ENCODE measurements around the gene SYNGR1. TPM values are rescaled to one million over a fixed set of nuclear protein-coding genes. Genes with fewer than 3 reads are reported as not detected.

SYNGR1 gene, protein sequence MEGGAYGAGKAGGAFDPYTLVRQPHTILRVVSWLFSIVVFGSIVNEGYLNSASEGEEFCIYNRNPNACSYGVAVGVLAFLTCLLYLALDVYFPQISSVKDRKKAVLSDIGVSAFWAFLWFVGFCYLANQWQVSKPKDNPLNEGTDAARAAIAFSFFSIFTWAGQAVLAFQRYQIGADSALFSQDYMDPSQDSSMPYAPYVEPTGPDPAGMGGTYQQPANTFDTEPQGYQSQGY
- total RNA-seq (10 to 100 TPM; 66.4 to 82.0 (median 70.5) TPM), polyA plus RNA-seq (101 TPM)
- long read RNA-seq, donor 1, full-length matches to known transcripts = 178 of 267 reads
- long read RNA-seq, donor 1, partial matches to known transcripts = 52 of 267 reads
- long read RNA-seq, donor 1, other reads (novel, unspliced or antisense) = 37 of 267 reads
- long read RNA-seq, donor 2, full-length matches to known transcripts = 95 of 145 reads
- long read RNA-seq, donor 2, partial matches to known transcripts = 22 of 145 reads
- long read RNA-seq, donor 2, other reads (novel, unspliced or antisense) = 28 of 145 reads
- long read RNA-seq, donor 3, full-length matches to known transcripts = 133 of 209 reads
- long read RNA-seq, donor 3, partial matches to known transcripts = 45 of 209 reads
- long read RNA-seq, donor 3, other reads (novel, unspliced or antisense) = 31 of 209 reads
- long read RNA-seq, donor 4, full-length matches to known transcripts = 91 of 141 reads
- long read RNA-seq, donor 4, partial matches to known transcripts = 16 of 141 reads
- long read RNA-seq, donor 4, other reads (novel, unspliced or antisense) = 34 of 141 reads

DNA sequence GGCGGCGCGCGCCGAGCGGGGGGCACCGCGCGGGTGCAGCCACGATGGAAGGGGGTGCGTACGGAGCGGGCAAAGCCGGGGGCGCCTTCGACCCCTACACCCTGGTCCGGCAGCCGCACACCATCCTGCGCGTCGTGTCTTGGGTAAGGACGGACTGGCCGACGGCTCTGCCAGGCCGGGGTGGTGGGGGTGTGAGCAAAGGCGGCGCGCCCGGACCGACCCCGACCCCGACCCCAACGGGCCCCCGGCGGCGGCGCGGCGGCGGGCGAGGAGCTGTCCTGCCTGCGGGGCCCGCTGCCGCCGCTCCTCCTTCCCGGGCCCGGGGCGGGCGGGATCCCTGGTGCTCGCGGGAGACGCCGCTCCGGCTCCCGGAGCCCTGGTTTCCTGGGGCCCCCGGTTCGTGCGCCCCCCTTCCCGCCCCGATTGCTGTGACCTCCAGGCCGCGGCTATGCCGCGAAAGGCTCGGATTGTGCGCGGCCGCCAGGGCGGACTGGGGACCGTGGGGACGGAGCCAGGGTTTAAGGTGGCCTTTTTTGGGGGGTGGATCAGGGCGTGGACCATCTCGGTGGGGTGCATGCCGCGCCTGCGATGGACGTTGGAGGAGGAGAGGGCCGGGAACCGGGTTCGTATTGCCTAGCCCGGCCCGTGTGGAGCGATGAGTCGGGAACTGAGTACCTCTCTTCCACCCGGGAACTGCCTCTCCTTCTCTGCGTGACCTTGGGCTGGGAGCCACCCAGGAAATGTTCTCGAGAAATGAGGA, at the start of gene SYNGR1:
Gene SYNGR1 (plus strand): TSS at position 25 of the 760 bp plus-strand sequence. CDS start 20 bp downstream, at position 45.
- intact Hi-C loops (cut with DNase I) = loop anchor here in 1 of 4 donors (10.0 kb wide), 1 partner anchor 175 kb away; the partner anchor contains the start of gene ATF4

DNA sequence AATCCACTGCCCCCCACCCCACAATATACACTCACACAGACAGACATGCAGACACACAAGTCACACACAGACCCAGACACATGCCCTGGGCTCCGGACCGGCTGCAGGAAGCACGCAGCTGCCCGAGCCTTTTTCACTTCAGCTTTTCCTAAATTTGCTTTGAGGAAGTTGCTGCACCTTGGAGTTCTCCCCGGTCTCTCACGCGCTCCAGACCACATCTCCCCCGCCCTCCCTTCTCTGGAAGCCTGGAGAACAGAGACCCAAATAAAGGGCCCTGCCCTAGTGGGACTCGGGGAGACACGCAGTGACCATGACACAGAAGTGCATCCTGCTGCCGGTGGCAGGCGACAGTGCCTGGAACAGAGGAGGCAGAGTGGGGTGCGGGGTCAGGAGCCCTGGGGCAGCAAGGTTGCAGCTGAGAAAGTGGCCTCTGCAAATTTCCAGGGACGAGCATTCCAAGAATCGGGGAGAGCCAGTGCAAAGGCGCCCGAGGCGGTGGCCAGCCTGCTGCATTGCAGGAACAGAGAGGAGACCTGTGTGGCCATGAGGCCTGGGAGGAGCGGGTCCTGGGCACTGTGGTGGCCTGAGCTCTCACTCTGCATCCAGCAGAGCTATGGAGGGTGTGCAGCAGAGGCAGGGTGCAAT, 49.5 kb upstream of the SYNGR1 start:
- ATAC-seq (peak; percentile 34 to 47), DNase-seq (peak in 2 of 3 donors; percentile 73 to 76)
- no peak overlapping the region for H3K4me3 ChIP-seq (ENCODE audit: low read length)
- intact Hi-C loops (cut with DNase I) = no loop called here
- peak overlapping the region; percentile 57 for H3K27ac ChIP-seq (ENCODE audit: low read length)
- 25% methylated on average over 19 of the region's 19 CpGs for WGBS
- peaks cover 2% of the 10 kb centered on the region for H3K4me1 ChIP-seq (ENCODE audit: control insufficient read depth, insufficient read depth, low read length)
- no peaks in the 10 kb centered on the region for H3K27me3 ChIP-seq (ENCODE audit: control insufficient read depth, insufficient read depth)
- no peaks in the 10 kb centered on the region for H3K9me3 ChIP-seq (ENCODE audit: control insufficient read depth, low read length)

More for the DNA sequence above, at the start of gene SYNGR1:
- H3K4me1 ChIP-seq (ENCODE audit: control insufficient read depth, insufficient read depth, low read length) = peaks cover 2% of the 10 kb centered on the region
- peak within 1 kb of the TSS; percentile 19 for H3K27ac ChIP-seq (ENCODE audit: low read length)
- no peaks in the 10 kb centered on the region for H3K27me3 ChIP-seq (ENCODE audit: control insufficient read depth, insufficient read depth)
- DNase-seq (peak in 2 of 3 donors; percentile 68 to 75), ATAC-seq (peak; percentile 42 to 43)
- H3K9me3 ChIP-seq (ENCODE audit: control insufficient read depth, low read length) = no peaks in the 10 kb centered on the region
- peak within 1 kb of the TSS; percentile 59 for H3K4me3 ChIP-seq (ENCODE audit: low read length)
- WGBS = under 1% methylated on average over 87 of the region's 87 CpGs

DNA sequence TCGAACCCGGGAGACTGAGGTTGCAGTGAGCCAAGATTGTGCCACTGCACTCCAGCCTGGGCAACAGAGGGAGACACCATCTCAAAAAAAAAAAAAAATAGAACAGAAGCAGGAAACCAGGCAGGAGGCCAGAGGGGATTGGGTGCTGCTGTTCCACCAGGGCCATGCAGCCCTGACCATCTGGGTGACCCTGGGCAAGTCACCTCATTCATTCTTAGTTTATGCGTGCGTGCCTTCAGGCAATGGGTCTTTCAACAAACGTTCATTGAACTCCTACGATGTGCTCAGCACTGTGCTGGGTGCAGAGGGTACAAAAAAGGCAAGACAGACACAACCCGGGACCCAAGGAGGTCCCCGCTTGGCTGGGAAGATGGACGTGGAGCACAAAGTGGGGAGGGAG, 48.7 kb upstream of the SYNGR1 start:
- Histone ChIP-seq H3K4me1 (ENCODE audit: control insufficient read depth, insufficient read depth, low read length) (peaks cover 2% of the 10 kb centered on the region), H3K27me3 (ENCODE audit: control insufficient read depth, insufficient read depth) (no peaks in the 10 kb centered on the region), H3K27ac (ENCODE audit: low read length) (no peak overlapping the region), H3K4me3 (ENCODE audit: low read length) (no peak overlapping the region), H3K9me3 (ENCODE audit: control insufficient read depth, low read length) (no peaks in the 10 kb centered on the region)
- peak in 1 of 3 donors; percentile 28 for DNase-seq
- intact Hi-C loops (cut with DNase I) = no loop called here
- WGBS = 86% methylated on average over 9 of the region's 9 CpGs
- ATAC-seq = no peak

DNA sequence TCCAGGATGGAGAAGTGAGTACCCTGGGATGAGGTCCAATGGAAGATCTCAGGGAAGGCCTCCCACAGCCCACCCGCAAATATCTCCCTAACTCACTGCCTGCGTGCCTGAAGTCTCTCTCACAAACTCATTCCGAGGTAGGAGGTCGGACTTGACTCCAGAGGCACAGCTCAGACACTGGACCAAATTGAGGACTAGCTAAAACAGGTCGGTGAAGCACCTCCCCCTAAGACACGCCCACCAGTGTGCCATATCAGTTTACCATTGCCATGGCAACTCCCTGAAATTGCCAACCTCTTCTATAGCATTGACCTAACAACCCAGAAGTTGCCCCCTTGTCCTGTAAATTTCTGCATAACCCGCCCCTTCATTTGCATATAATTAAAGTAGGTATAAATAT, 47.9 kb upstream of the SYNGR1 start:
- Histone ChIP-seq H3K4me1 (ENCODE audit: control insufficient read depth, insufficient read depth, low read length) (peaks cover 2% of the 10 kb centered on the region), H3K4me3 (ENCODE audit: low read length) (no peak overlapping the region), H3K27me3 (ENCODE audit: control insufficient read depth, insufficient read depth) (no peaks in the 10 kb centered on the region), H3K27ac (ENCODE audit: low read length) (no peak overlapping the region), H3K9me3 (ENCODE audit: control insufficient read depth, low read length) (no peaks in the 10 kb centered on the region)
- no peak for ATAC-seq
- intact Hi-C loops (cut with DNase I) = no loop called here
- peak in 1 of 3 donors; percentile 16 for DNase-seq
- WGBS = 63% methylated on average over 7 of the region's 7 CpGs

DNA sequence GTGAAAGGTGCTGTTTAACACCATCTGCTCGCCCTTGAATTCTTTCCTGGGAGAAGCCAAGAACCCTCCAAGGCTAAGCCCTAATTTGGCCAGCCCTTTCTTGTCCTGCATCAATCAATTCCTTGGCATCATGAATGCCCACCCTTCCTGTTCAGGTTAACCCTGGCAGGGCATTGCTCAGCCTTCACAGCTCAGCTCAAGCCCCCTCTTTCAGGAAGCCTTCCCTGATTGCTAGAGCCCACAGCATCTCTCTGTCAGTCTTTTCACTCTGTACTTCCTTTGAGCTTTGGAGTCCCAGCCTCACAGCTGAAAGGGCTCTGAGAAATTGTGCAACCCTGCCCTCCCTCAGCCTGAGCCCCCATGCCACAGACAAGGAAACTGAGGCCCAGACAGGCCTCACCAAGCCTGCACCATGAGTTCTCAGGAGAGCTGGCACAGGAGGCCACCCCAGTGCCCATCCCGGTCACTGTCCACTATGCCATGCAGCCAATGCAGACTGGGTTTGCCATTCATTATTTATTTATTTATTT, 47.3 kb upstream of the SYNGR1 start:
- ATAC-seq (no peak), DNase-seq (peak in 1 of 3 donors; percentile 14)
- intact Hi-C loops (cut with DNase I) = no loop called here
- H3K9me3 ChIP-seq (ENCODE audit: control insufficient read depth, low read length) = no peaks in the 10 kb centered on the region
- H3K27ac ChIP-seq (ENCODE audit: low read length) = no peak overlapping the region
- H3K27me3 ChIP-seq (ENCODE audit: control insufficient read depth, insufficient read depth) = no peaks in the 10 kb centered on the region
- no peak overlapping the region for H3K4me3 ChIP-seq (ENCODE audit: low read length)
- H3K4me1 ChIP-seq (ENCODE audit: control insufficient read depth, insufficient read depth, low read length) = peaks cover 2% of the 10 kb centered on the region
- WGBS = 93% methylated on average over 2 of the region's 2 CpGs

DNA sequence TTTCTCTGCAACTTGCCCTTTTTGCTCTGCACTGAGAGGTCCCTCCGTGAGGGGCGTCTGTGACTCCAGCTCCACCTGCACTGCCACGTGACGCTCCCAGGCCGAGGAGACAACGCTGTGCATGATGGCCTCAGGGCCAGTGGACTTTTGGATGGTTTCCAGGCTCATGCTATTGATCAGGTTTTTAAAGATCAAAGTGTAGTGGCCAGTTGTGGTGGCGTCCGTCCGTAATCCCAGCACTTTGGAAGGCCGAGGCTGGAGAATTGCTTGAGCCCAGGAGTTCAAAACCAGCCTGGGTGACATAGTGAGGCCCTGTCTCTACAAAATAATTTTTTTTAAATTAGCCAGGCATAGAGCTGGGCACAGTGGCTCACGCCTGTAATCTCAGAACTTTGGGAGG, 46.4 kb upstream of the SYNGR1 start:
- peak in 1 of 3 donors; percentile 25 for DNase-seq
- no peaks in the 10 kb centered on the region for H3K9me3 ChIP-seq (ENCODE audit: control insufficient read depth, low read length)
- H3K4me1 ChIP-seq (ENCODE audit: control insufficient read depth, insufficient read depth, low read length) = no peaks in the 10 kb centered on the region
- H3K27ac ChIP-seq (ENCODE audit: low read length) = no peak overlapping the region
- intact Hi-C loops (cut with DNase I) = no loop called here
- no peak for ATAC-seq
- no peak overlapping the region for H3K4me3 ChIP-seq (ENCODE audit: low read length)
- H3K27me3 ChIP-seq (ENCODE audit: control insufficient read depth, insufficient read depth) = no peaks in the 10 kb centered on the region
- 92% methylated on average over 11 of the region's 11 CpGs for WGBS

DNA sequence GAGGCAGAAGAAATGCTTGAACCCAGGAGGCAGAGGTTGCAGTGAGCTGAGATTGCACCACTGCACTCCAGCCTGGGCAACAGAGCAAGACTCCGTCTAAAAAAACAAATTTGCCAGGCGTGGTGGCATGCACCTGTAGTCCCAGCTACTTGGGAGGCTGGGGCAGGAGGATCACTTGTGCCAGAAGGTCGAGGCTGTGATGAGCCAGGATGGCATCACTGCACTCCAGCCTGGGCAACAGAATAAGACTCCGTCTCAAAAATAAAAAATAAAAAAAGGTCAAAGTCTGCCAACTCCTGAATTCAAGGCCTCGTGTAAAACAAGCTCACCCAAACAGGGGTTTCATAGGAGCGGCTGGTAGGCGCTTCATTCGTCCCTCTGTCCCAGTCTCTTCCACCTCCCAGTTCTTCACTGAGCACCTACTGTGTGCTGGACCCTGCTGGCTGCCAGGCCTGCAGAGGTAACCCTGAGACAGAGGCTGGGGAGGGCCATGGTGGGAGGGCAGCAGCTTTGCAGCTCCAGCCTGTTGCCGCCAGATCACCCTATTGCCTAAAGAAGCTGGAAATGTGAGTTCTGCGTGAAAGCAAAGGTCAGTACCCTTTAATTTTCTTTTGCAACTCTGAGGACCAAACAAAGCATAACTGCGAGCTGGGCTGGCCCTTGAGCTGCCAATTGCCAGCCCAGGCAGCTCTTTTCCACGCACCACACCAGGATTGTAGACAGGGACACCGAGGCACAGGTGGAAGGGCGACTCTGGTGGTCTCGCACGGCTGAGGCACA, 45.7 kb upstream of the SYNGR1 start:
- Histone ChIP-seq H3K27ac (ENCODE audit: low read length) (no peak overlapping the region), H3K27me3 (ENCODE audit: control insufficient read depth, insufficient read depth) (no peaks in the 10 kb centered on the region), H3K4me3 (ENCODE audit: low read length) (no peak overlapping the region), H3K4me1 (ENCODE audit: control insufficient read depth, insufficient read depth, low read length) (peaks cover 4% of the 10 kb centered on the region), H3K9me3 (ENCODE audit: control insufficient read depth, low read length) (no peaks in the 10 kb centered on the region)
- no peak for ATAC-seq
- intact Hi-C loops (cut with DNase I) = no loop called here
- WGBS = 93% methylated on average over 16 of the region's 16 CpGs
- peak in 1 of 3 donors; percentile 14 for DNase-seq

DNA sequence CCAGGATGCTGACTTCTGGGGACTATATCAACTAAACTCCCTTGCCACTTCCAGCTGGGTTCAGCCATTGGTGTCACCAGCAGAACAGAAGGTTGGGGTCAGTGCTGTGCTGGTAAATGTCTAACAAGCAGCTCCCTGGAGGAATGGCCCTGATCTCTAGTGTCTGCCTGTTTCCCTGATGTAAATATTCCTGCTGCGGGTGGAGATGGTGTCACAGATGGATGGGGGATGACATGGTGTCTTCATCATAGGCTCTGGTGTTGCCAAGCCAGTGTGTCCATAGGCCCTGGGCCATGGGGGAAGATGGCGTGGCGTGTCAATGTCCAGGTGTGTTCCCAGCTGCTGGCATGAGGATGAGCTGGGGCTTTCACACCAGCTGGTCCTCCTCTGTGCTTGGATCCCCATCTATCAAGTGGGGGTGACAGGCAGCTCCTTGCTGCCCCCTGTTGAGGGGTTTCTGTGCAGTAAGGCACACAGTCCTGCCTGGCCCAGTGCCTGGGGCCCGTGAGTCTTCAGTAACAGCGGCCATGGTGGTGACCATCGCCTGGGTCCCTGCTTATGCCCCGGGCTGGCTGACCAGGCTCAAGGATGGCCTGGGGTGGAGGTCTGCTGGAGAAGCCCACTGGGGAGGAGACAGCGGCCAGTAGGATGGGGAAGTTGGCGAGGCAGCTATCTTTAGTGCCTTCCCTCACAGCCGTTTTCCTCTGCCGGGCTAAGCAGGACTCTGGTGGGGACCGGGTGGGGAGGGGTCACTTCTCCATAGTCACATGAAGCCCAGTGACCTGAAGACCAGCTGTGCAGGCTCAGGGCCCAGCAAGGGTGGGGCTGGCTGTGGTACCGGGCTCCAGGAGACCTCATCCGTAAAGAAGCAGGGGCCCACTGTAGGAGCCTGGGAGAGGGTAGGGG, 43.1 kb upstream of the SYNGR1 start:
- DNase-seq = peak in 2 of 3 donors; percentile 75 to 79
- Histone ChIP-seq H3K27me3 (ENCODE audit: control insufficient read depth, insufficient read depth) (no peaks in the 10 kb centered on the region), H3K4me1 (ENCODE audit: control insufficient read depth, insufficient read depth, low read length) (peaks cover 5% of the 10 kb centered on the region), H3K27ac (ENCODE audit: low read length) (no peak overlapping the region), H3K4me3 (ENCODE audit: low read length) (no peak overlapping the region), H3K9me3 (ENCODE audit: control insufficient read depth, low read length) (no peaks in the 10 kb centered on the region)
- WGBS = 64% methylated on average over 14 of the region's 14 CpGs
- intact Hi-C loops (cut with DNase I) = loop anchor here in 1 of 4 donors (5.0 kb wide), 1 partner anchor 59 kb away; no protein-coding TSS in a partner anchor
- ATAC-seq = no peak
